GM12801 (cell line): Measurements from ENCODE around the gene APBB2.

Experiments
- TF ChIP-seq, protein P1 (sequence below): IDR thresholded peaks from one replicate; pipeline ENCODE4 v1.5.1; 2011; ENCODE audit warnings: control low read depth; ENCODE audit not compliant: insufficient read length; ENCODE audit errors: extremely low read depth

Gene APBB2

DNA sequence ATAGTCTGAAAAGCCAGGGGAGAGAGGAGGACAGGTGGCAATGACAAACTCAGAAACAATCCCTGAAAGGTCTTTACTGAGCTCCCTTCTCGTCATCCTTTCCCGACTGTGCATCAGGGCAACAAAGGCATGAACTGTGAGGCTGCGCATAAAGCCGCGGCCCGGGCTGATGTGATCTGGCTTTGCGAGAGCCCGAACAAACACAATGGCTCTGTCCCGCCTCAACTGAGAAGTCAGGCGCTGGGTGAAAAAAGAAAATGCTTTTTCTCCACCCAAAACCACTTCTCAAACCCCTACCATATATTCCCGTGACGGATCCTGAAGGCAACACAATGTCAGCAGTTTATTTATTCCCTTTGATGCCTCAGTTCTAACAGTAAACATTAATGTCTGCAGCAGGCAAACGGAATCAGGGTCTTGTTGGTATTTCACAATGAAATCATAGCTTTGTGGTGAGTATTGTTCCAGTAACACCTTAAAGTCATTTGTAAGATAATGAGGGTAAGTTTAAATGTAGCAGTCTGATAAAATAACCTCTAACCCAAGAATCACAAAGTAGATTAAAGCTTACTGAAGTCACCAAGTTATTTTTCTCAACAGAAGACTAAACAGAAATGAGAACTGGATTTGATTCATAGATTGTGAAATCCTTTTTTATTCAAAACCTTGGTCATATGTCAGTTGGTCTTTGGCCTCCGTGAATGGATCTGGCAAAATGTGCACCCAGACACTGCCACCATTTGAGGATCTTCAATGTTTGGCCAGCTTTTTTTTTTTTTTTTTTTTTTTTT, 67.4 kb downstream of the APBB2 start:
- TF ChIP-seq, protein P1, sequence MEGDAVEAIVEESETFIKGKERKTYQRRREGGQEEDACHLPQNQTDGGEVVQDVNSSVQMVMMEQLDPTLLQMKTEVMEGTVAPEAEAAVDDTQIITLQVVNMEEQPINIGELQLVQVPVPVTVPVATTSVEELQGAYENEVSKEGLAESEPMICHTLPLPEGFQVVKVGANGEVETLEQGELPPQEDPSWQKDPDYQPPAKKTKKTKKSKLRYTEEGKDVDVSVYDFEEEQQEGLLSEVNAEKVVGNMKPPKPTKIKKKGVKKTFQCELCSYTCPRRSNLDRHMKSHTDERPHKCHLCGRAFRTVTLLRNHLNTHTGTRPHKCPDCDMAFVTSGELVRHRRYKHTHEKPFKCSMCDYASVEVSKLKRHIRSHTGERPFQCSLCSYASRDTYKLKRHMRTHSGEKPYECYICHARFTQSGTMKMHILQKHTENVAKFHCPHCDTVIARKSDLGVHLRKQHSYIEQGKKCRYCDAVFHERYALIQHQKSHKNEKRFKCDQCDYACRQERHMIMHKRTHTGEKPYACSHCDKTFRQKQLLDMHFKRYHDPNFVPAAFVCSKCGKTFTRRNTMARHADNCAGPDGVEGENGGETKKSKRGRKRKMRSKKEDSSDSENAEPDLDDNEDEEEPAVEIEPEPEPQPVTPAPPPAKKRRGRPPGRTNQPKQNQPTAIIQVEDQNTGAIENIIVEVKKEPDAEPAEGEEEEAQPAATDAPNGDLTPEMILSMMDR: no peak

GRCh38 chr4:41146196-41146595, 68.1 kb downstream of the APBB2 start:
- TF ChIP-seq, protein P1: no peak

- TF ChIP-seq, protein P1: no peak
Measured at GRCh38 chr4:41145571-41146078, 68.7 kb downstream of the APBB2 start.

DNA sequence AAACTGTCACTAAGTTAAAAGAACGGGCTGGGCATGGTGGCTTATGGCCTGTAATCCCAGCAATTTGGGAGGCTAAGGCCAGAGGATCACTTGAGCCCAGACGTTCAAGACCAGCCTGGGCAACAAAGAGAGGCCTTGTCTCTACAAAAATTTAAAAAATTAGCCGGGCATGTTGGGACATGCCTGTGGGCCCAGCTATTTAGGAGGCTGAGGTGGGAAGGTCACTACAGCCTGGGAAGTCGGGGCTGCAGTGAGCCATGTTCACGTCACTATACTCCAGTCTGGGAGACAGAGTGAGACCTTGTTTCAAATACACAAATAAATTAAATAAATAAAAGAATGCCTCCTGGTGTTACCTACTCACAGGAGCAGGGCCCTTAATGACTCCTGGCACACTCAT, 69.5 kb downstream of the APBB2 start:
- TF ChIP-seq, protein P1: no peak

- TF ChIP-seq, protein P1: no peak
Measured at GRCh38 chr4:41144040-41144379, 70.3 kb downstream of the APBB2 start.

GRCh38 chr4:41143311-41144039, 70.9 kb downstream of the APBB2 start:
- TF ChIP-seq, protein P1: no peak

DNA sequence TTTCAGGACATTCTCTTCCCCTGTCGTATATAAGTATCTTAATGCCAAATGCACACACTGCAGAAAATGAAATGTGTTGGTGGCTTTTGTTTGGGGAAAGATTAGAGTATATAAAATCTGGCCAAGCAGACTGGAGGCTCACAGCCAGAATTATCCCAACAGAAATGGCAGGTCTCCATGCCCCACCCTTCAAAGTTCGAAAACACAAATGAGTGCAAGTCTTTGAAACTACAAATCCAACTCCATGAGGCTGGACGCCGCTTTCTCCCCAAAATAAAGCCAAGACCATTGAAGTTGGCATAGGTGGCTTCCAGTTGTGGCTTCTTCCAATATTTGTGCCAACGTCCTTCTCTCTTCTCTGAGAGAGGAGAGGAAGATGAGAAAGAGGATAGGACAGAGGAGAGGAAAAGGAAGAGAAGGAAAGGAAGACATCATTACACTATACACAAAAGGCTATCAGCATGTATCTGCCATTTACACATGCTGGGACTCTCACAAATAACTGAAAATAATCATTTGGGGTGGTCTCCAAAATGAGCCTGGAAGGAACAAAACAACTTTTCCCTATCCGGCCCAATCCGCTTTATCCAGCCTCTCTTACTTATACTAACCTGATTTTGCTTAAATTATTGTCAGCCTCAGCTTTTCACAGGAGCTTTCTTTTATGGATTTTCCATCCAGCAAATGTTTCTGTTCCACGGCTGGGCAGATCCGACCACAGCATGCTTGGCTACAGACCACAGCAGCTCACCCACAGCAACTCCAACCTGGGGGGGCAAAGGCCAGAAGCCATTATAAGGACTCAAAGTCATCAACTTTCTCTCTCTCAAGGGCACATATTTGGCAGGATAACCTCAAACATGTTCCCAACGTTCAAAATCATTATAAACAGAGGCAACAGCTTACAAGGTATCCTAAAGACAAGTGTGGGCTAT, 71.7 kb downstream of the APBB2 start:
- TF ChIP-seq, protein P1: no peak
